Endothelial cell of umbilical vein (primary cell): ENCODE results near the gene AHNAK2. TPM values are rescaled to one million over a fixed set of nuclear protein-coding genes. Genes with fewer than 3 reads are reported as not detected.

Experiments used
- BruUV-seq: library from RNA; stranded (reverse); fragments of 400-500 nt; replicated peaks from 2 replicates; lab custom pipeline; 2021; lab: Mats Ljungman, UMichigan
- CTCF ChIA-PET: fragments of 300-600, 350-600 bp; sonication (Branson Sonifier 250); formaldehyde crosslinking; loops from one replicate; lab custom pipeline; 2021; ENCODE audit warnings: antibody characterized with exemption, inconsistent platforms; lab: Charles Lee
- POLR2A ChIA-PET: fragments of 300-600, 350-600 bp; sonication (Branson Sonifier 250); formaldehyde crosslinking; loops from one replicate; lab custom pipeline; 2021; ENCODE audit warnings: antibody characterized with exemption, inconsistent platforms; lab: Charles Lee
- DNase-seq: peaks from one replicate; pipeline ENCODE4 v3.0.0-alpha.2; 2011; ENCODE audit warnings: low read depth, low spot score
- FAIRE-seq: peaks from 2 replicates; lab custom pipeline; 2011; peaks lifted over from hg19 to GRCh38; lab: Jason Lieb, UNC
- H2AFZ ChIP-seq: 2 replicates; pipeline ENCODE4 v1.6.0; 2012; ENCODE audit warnings: low read depth, low read length, control low read depth, inconsistent platforms
- H3K27ac ChIP-seq: 2 replicates; pipeline ENCODE4 v1.5.1; 2011; ENCODE audit warnings: low read depth, mild to moderate bottlenecking, control low read depth, low read length, moderate library complexity; ENCODE audit not compliant: insufficient read depth
- H3K27me3 ChIP-seq, 2 experiments: 2 replicates each; pipeline versions ENCODE4 v1.6.0 to v1.6.1; 2011; ENCODE audit warnings: low read length in 2 of 2, mixed read lengths in 1 of 2; ENCODE audit not compliant: control insufficient read depth in 2 of 2, insufficient read depth in 2 of 2
- H3K36me3 ChIP-seq, 2 experiments: 2 replicates in 1 of 2; 3 replicates in 1 of 2; pipeline ENCODE4 v1.5.1; 2011; ENCODE audit warnings: low read length in 2 of 2, mild to moderate bottlenecking in 1 of 2, moderate library complexity in 1 of 2; ENCODE audit not compliant: control insufficient read depth in 2 of 2, insufficient read depth in 2 of 2; ENCODE audit errors: extremely low read depth in 1 of 2
- H3K4me1 ChIP-seq: 3 replicates; pipeline ENCODE4 v1.5.1; 2011; ENCODE audit warnings: mild to moderate bottlenecking, low read length; ENCODE audit not compliant: control insufficient read depth, insufficient read depth; ENCODE audit errors: extremely low read depth
- H3K4me2 ChIP-seq: 2 replicates; pipeline ENCODE4 v1.6.1; 2011; ENCODE audit warnings: low read length, control low read depth, mixed read lengths; ENCODE audit not compliant: insufficient read depth
- H3K4me3 ChIP-seq, 3 experiments: fragments of 200-600 bp in 1 of 3; sonication (generic), shearing (Covaris generic) in 1 of 3; replicated peaks in 1 of 3; 2 replicates each; pipeline ENCODE4 v1.5.1; 2011 to 2016; ENCODE audit warnings: control low read depth in 3 of 3, low read length in 3 of 3, mild to moderate bottlenecking in 2 of 3, inconsistent platforms in 1 of 3, low read depth in 1 of 3, moderate library complexity in 1 of 3; ENCODE audit not compliant: insufficient read depth in 1 of 3
- H3K79me2 ChIP-seq: 2 replicates; pipeline ENCODE4 v1.6.0; 2012; ENCODE audit warnings: low read length, inconsistent platforms; ENCODE audit not compliant: control insufficient read depth, insufficient read depth
- H3K9ac ChIP-seq: replicated peaks from 2 replicates; pipeline ENCODE3; 2011; ENCODE audit warnings: low read length, control low read depth; ENCODE audit not compliant: insufficient read depth; ENCODE audit errors: extremely low read depth
- H3K9me1 ChIP-seq: replicated peaks from 3 replicates; pipeline ENCODE4 v1.6.0; 2011; ENCODE audit warnings: mild to moderate bottlenecking, low read length; ENCODE audit not compliant: control insufficient read depth, insufficient read depth; ENCODE audit errors: extremely low read depth
- H3K9me3 ChIP-seq: replicated peaks from 2 replicates; pipeline ENCODE4 v1.5.1; 2012; ENCODE audit warnings: low read length, inconsistent platforms; ENCODE audit not compliant: control insufficient read depth, insufficient read depth
- H4K20me1 ChIP-seq: replicated peaks from 2 replicates; pipeline ENCODE3; 2011; ENCODE audit warnings: mild to moderate bottlenecking, low read length; ENCODE audit not compliant: control insufficient read depth, insufficient read depth; ENCODE audit errors: extremely low read depth
- EZH2 ChIP-seq: IDR thresholded peaks from 2 replicates; pipeline ENCODE4 v1.6.1; 2012; ENCODE audit warnings: borderline replicate concordance, low read depth, mild to moderate bottlenecking, moderate library complexity, low read length, inconsistent platforms; ENCODE audit not compliant: severe bottlenecking
- FOS ChIP-seq: IDR thresholded peaks from 2 replicates; pipeline ENCODE4 v1.6.1; 2011; ENCODE audit warnings: mild to moderate bottlenecking, low read length, moderate library complexity, borderline replicate concordance; ENCODE audit not compliant: insufficient read depth
- GATA2 ChIP-seq: IDR thresholded peaks from 2 replicates; pipeline ENCODE4 v1.7.0; 2011; ENCODE audit warnings: low read depth, mild to moderate bottlenecking, moderate library complexity, mixed read lengths, low read length; ENCODE audit not compliant: insufficient read length, insufficient read depth
- JUN ChIP-seq: IDR thresholded peaks from 2 replicates; pipeline ENCODE4 v1.6.1; 2011; ENCODE audit warnings: borderline replicate concordance, low read depth; ENCODE audit not compliant: insufficient read length, insufficient read depth
- MYC ChIP-seq: IDR thresholded peaks from one replicate; pipeline ENCODE4 v1.6.1; 2011; ENCODE audit warnings: mild to moderate bottlenecking, low read depth, low read length
- POLR2A ChIP-seq: IDR thresholded peaks from 2 replicates; pipeline ENCODE4 v1.6.1; 2012; ENCODE audit warnings: low read depth, mild to moderate bottlenecking, control low read depth, low read length
- POLR2AphosphoS5 ChIP-seq: IDR thresholded peaks from 2 replicates; pipeline ENCODE4 v1.6.1; 2012; ENCODE audit warnings: low read depth, mild to moderate bottlenecking, control low read depth, low read length, moderate library complexity; ENCODE audit not compliant: insufficient read depth
- dilution Hi-C: fragments of 300-500 bp; cut with MboI; formaldehyde crosslinking; loops from one replicate; pipeline ENCODE4 v1.15.0; 2019; ENCODE audit warnings: low sequenced_read_pairs; ENCODE audit not compliant: extremely low pct_ligation_motif_present
- intact Hi-C: fragments of 100-400 bp; cut with micrococcal nuclease; formaldehyde crosslinking; loops from one replicate; pipeline ENCODE4 v1.10.0; 2022
- polyA plus RNA-seq, 4 experiments: library from polyadenylated mRNA; depleted of rRNA in 3 of 4; stranded (reverse) in 3 of 4; unstranded in 1 of 4; fragments of >200 nt; gene quantifications; 2 replicates each; pipeline versions ENCODE4 v1.2.1 to v1.2.3, GENCODE V29; 2011 to 2012; ENCODE audit warnings: missing spikeins in 1 of 4
- total RNA-seq: library from RNA; stranded (reverse); gene quantifications from 2 replicates; pipeline ENCODE4 v1.2.3, GENCODE V29; 2021
- TF ChIP-seq, protein P1 (sequence below), 2 donors: IDR thresholded peaks; 1 replicate in 1 of 2; 2 replicates in 1 of 2; pipeline ENCODE4 v1.5.1; 2011; ENCODE audit warnings: low read length in 2 of 2, mild to moderate bottlenecking in 2 of 2, moderate library complexity in 2 of 2, control low read depth in 1 of 2, inconsistent platforms in 1 of 2, low read depth in 1 of 2; ENCODE audit not compliant: insufficient read depth in 1 of 2; ENCODE audit errors: extremely low read depth in 1 of 2
- TF ChIP-seq, protein P2 (sequence below): IDR thresholded peaks from 2 replicates; pipeline ENCODE4 v1.6.1; 2011; ENCODE audit not compliant: insufficient read depth, insufficient read length

The AHNAK2 gene
- total and polyA plus RNA-seq, 2 donors (not counting 3 experiments of a cell fraction or from before 2014, with no cell fraction given), result 17.7 to 68.7 TPM

DNA sequence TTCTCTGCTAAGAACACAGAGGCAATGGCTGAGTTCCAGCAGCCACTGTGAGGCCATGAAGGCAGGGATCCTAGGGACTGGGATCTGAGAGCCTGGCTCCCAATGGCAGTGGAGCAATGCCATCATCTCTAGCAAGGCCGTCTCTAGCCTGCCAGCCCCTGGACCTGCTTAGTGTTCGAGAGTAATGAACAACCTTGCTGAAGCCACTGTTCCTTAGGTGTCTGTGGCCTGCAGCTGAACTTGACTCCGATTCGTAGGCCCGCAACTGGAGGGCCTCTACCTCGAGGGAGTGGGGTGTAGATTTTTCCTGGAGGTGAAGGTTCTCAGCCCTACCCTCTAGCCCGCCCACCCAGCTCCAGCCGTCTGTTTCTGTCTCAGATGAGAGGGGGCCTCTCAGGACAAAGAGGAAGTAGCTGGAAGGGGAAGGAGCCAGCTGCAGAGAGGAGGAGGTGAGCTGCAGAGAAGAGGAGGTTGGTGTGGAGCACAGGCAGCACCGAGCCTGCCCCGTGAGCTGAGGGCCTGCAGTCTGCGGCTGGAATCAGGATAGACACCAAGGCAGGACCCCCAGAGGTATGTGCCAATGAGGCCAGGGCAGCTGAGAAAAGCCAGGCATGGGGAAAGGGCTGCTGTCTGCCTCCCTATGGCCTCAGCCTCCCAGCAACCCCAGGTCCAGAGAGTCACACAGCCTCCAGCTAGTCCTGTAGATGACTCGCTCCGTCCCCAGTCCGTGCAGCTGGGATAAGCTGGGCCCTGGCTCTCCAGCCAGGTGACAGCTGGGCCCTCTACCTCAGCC is 53.6 kb downstream of the AHNAK2 start, which contains the start of gene PLD4:
PLD4 (plus strand) TSS at position 459 of the 793 bp plus-strand sequence. CDS start 2,262 bp downstream, outside the sequence.
- FAIRE-seq, result no peak
- intact Hi-C loops, result no loop called here
- H3K4me1 ChIP-seq, result no peaks in the 10 kb centered on the region

More for the DNA sequence above, 53.6 kb downstream of the AHNAK2 start, which contains the start of gene PLD4:
- no peak for DNase-seq
- TF ChIP-seq, protein P1, sequence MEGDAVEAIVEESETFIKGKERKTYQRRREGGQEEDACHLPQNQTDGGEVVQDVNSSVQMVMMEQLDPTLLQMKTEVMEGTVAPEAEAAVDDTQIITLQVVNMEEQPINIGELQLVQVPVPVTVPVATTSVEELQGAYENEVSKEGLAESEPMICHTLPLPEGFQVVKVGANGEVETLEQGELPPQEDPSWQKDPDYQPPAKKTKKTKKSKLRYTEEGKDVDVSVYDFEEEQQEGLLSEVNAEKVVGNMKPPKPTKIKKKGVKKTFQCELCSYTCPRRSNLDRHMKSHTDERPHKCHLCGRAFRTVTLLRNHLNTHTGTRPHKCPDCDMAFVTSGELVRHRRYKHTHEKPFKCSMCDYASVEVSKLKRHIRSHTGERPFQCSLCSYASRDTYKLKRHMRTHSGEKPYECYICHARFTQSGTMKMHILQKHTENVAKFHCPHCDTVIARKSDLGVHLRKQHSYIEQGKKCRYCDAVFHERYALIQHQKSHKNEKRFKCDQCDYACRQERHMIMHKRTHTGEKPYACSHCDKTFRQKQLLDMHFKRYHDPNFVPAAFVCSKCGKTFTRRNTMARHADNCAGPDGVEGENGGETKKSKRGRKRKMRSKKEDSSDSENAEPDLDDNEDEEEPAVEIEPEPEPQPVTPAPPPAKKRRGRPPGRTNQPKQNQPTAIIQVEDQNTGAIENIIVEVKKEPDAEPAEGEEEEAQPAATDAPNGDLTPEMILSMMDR (IDR thresholded peaks at IDR 0.05; ENCODE audit: extremely low read depth in 1 of 2, insufficient read depth in 1 of 2, low read depth in 1 of 2, low read length in 2 of 2), result no peak
- TF ChIP-seq EZH2 (no peak), FOS (no peak), GATA2 (no peak), POLR2A (no peak), POLR2AphosphoS5 (no peak), MYC (no peak), JUN (no peak)
- TF ChIP-seq, protein P2, sequence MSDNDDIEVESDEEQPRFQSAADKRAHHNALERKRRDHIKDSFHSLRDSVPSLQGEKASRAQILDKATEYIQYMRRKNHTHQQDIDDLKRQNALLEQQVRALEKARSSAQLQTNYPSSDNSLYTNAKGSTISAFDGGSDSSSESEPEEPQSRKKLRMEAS, result no peak
- Histone ChIP-seq H3K4me3 (no peak within 1 kb of the TSS), H3K4me2 (no peak within 1 kb of the TSS), H3K36me3 (no peaks in the 10 kb centered on the region), H3K9me1 (no peaks in the 10 kb centered on the region), H2AFZ (no peak within 1 kb of the TSS), H3K27me3 (no peaks in the 10 kb centered on the region), H3K9me3 (no peaks in the 10 kb centered on the region), H3K9ac (no peak within 1 kb of the TSS), H4K20me1 (no peaks in the 10 kb centered on the region), H3K79me2 (no peaks in the 10 kb centered on the region), H3K27ac (no peak within 1 kb of the TSS)
- POLR2A ChIA-PET, result no interaction called here
- dilution Hi-C loops, result no loop called here
- CTCF ChIA-PET, result interaction anchor here (1.3 to 1.5 kb wide), 2 partner anchors 9 to 29 kb away, joined by 3 to 5 read pairs; no protein-coding TSS in a partner anchor
- BruUV-seq, result no TSS peak
